ENCODE data around the gene TEX30. TPM values are rescaled to one million over a fixed set of nuclear protein-coding genes. Genes with fewer than 3 reads are reported as not detected.
A peak's percentile ranks its signal among the peaks of the same experiment; 100 is the strongest.

TEX30 gene
- total RNA-seq, 2 donors from 2014 or later: 3.6 to 22.2 TPM

- intact Hi-C loops (cut with DNase I): no loop called here
- H3K4me3 ChIP-seq: no peak overlapping the region
- no peaks in the 10 kb centered on the region for H3K27me3 ChIP-seq (replicated peaks; ENCODE audit: insufficient read depth)
- no peaks in the 10 kb centered on the region for H3K36me3 ChIP-seq
- no peaks in the 10 kb centered on the region for H3K9me3 ChIP-seq
- WGBS: 91% methylated on average over 2 of the region's 2 CpGs
- no peak for DNase-seq (ENCODE audit: low spot score)
- H3K27ac ChIP-seq: no peak overlapping the region
- no peaks in the 10 kb centered on the region for H3K4me1 ChIP-seq (replicated peaks)
- no peak for TF ChIP-seq POLR2A (IDR thresholded peaks at IDR 0.05)
- no peak for TF ChIP-seq POLR2AphosphoS5 (IDR thresholded peaks at IDR 0.05)
- no peak for TF ChIP-seq CTCF (IDR thresholded peaks at IDR 0.05)
These were observed 2.7 kb upstream of the TEX30 start for GRCh38 chr13:102776271-102776670.

GRCh38 chr13:102774591-102775520, 1.3 kb upstream of the TEX30 start:
- Histone ChIP-seq H3K36me3 (no peaks in the 10 kb centered on the region), H3K4me3 (no peak overlapping the region), H3K27ac (no peak overlapping the region), H3K27me3 (replicated peaks; ENCODE audit: insufficient read depth) (no peaks in the 10 kb centered on the region), H3K4me1 (replicated peaks) (no peaks in the 10 kb centered on the region), H3K9me3 (no peaks in the 10 kb centered on the region)
- intact Hi-C loops (cut with DNase I): loop anchor here (5.0 kb wide), 1 partner anchor 178 kb away; the partner anchor contains the start of gene TPP2
- TF ChIP-seq POLR2A (IDR thresholded peaks at IDR 0.05): no peak
- TF ChIP-seq POLR2AphosphoS5 (IDR thresholded peaks at IDR 0.05): no peak
- no peak for TF ChIP-seq CTCF (IDR thresholded peaks at IDR 0.05)
- 86% methylated on average over 14 of the region's 14 CpGs for whole genome bisulfite sequencing
- no peak for DNase-seq (ENCODE audit: low spot score)

- WGBS: 77% methylated on average over 27 of the region's 27 CpGs
- no peak for TF ChIP-seq POLR2A (IDR thresholded peaks at IDR 0.05)
These were observed 605 bp upstream of the TEX30 start for GRCh38 chr13:102774214-102774568.

GRCh38 chr13:102772042-102772425, 1.6 kb downstream of the TEX30 start:
- WGBS: 95% methylated on average over 16 of the region's 16 CpGs
- no peak overlapping the region for H3K27ac ChIP-seq
- H3K4me3 ChIP-seq: no peak overlapping the region
- intact Hi-C loops (cut with DNase I): loop anchor here (2.0 to 5.0 kb wide), 2 partner anchors 75 to 175 kb away; partner anchors contain the start of genes ERCC5 and TPP2
- DNase-seq (ENCODE audit: low spot score): no peak
- H3K27me3 ChIP-seq (replicated peaks; ENCODE audit: insufficient read depth): no peaks in the 10 kb centered on the region
- H3K4me1 ChIP-seq (replicated peaks): no peaks in the 10 kb centered on the region
- no peaks in the 10 kb centered on the region for H3K36me3 ChIP-seq
- TF ChIP-seq CTCF (IDR thresholded peaks at IDR 0.05): no peak
- no peak for TF ChIP-seq POLR2A (IDR thresholded peaks at IDR 0.05)
- H3K9me3 ChIP-seq: no peaks in the 10 kb centered on the region

More at GRCh38 chr13:102774214-102774568, 605 bp upstream of the TEX30 start:
- Histone ChIP-seq H3K9me3 (no peaks in the 10 kb centered on the region), H3K27ac (peak overlapping the region; percentile 70 to 74), H3K4me3 (peak overlapping the region; percentile 63 to 73), H3K27me3 (replicated peaks; ENCODE audit: insufficient read depth) (no peaks in the 10 kb centered on the region), H3K36me3 (no peaks in the 10 kb centered on the region), H3K4me1 (replicated peaks) (no peaks in the 10 kb centered on the region)
- no peak for DNase-seq (ENCODE audit: low spot score)
- intact Hi-C loops (cut with DNase I): loop anchor here (5.0 kb wide), 1 partner anchor 177 kb away; the partner anchor contains the start of gene TPP2

- no peak overlapping the region for H3K27ac ChIP-seq
- H3K4me1 ChIP-seq (replicated peaks): no peaks in the 10 kb centered on the region
- WGBS: 86% methylated on average over 6 of the region's 6 CpGs
- H3K4me3 ChIP-seq: no peak overlapping the region
- no peak for DNase-seq (ENCODE audit: low spot score)
- no peaks in the 10 kb centered on the region for H3K27me3 ChIP-seq (replicated peaks; ENCODE audit: insufficient read depth)
- no peaks in the 10 kb centered on the region for H3K9me3 ChIP-seq
- intact Hi-C loops (cut with DNase I): loop anchor here (2.0 to 5.0 kb wide), 2 partner anchors 75 to 174 kb away; partner anchors contain the start of genes ERCC5 and TPP2
- TF ChIP-seq CTCF (IDR thresholded peaks at IDR 0.05) (no peak), POLR2AphosphoS5 (IDR thresholded peaks at IDR 0.05) (no peak)
- no peaks in the 10 kb centered on the region for H3K36me3 ChIP-seq
These were observed 2.1 kb downstream of the TEX30 start for GRCh38 chr13:102771298-102772041.

Data from prostate gland (tissue), 2 donors.